Lung (tissue), 12 donors: ENCODE measurements around the gene UNC5C. TPM values are rescaled to one million over a fixed set of nuclear protein-coding genes. Genes with fewer than 3 reads are reported as not detected.

Source experiments
- ATAC-seq: fragments of 200-7000 bp; cut with Tn5 transposase; one replicate; pipeline ENCODE4 v1.9.1; 2020; ENCODE audit warnings: moderate number of reproducible peaks; ENCODE audit not compliant: insufficient read depth, low FRiP score
- DNase-seq, 3 donors: peaks; one replicate each; pipeline ENCODE4 v3.0.0-alpha.2; 2013 to 2017
- H3K27ac ChIP-seq, 2 donors: one replicate each; pipeline ENCODE4 v1.5.1; 2013; ENCODE audit warnings: mild to moderate bottlenecking in 2 of 2, moderate library complexity in 2 of 2, control low read depth in 1 of 2, inconsistent platforms in 1 of 2, low read depth in 1 of 2, low read length in 1 of 2
- H3K27me3 ChIP-seq, 3 donors: one replicate each; pipeline ENCODE4 v1.5.1; 2013; ENCODE audit warnings: low read length in 2 of 3; ENCODE audit not compliant: control insufficient read depth in 3 of 3, insufficient read depth in 3 of 3
- H3K36me3 ChIP-seq, 4 donors: one replicate each; pipeline ENCODE4 v1.5.1; 2013; ENCODE audit warnings: low read length in 4 of 4, mild to moderate bottlenecking in 1 of 4, moderate library complexity in 1 of 4; ENCODE audit not compliant: control insufficient read depth in 4 of 4, insufficient read depth in 4 of 4
- H3K4me1 ChIP-seq, 5 donors: one replicate each; pipeline ENCODE4 v1.5.1; 2013; ENCODE audit warnings: low read length in 5 of 5, mild to moderate bottlenecking in 2 of 5, moderate library complexity in 1 of 5; ENCODE audit not compliant: control insufficient read depth in 5 of 5, insufficient read depth in 5 of 5
- H3K4me3 ChIP-seq: one replicate; pipeline ENCODE4 v1.5.1; 2013; ENCODE audit warnings: mild to moderate bottlenecking, control low read depth, moderate library complexity
- H3K9ac ChIP-seq, 2 donors: one replicate each; pipeline ENCODE4 v1.5.1; 2013; ENCODE audit warnings: low read length in 2 of 2, control low read depth in 1 of 2; ENCODE audit not compliant: insufficient read depth in 1 of 2
- H3K9me3 ChIP-seq, 4 donors: one replicate each; pipeline ENCODE4 v1.5.1; 2013; ENCODE audit warnings: low read length in 3 of 4, mild to moderate bottlenecking in 1 of 4, moderate library complexity in 1 of 4; ENCODE audit not compliant: control insufficient read depth in 4 of 4, insufficient read depth in 3 of 4
- CTCF ChIP-seq: IDR thresholded peaks from 2 replicates; pipeline ENCODE4 v1.5.1; 2012; ENCODE audit warnings: mild to moderate bottlenecking; ENCODE audit errors: control extremely low read depth, extremely low read depth
- WGBS, 2 donors: extraction: QIAGEN DNeasy Blood & Tissue Kit; methylation state at CpG; one replicate each; pipeline ENCODE4 v1.1.7; 2013; 5-methylcytosine and 5-hydroxymethylcytosine counted together
- polyA plus RNA-seq, 2 donors: library from polyadenylated mRNA; stranded (reverse); fragments of 200-250 nt; gene quantifications; one replicate each; pipeline ENCODE4 v1.2.1, GENCODE V29; 2013
- total RNA-seq, 2 donors: library from RNA; depleted of rRNA in 1 of 2; stranded (reverse); fragments of >200 nt in 1 of 2; gene quantifications; one replicate each; pipeline ENCODE4 v1.2.1, GENCODE V29; 2014 to 2021
- donor health status: control.
- donor health status: control.
- donor health status: Bipolar disorder and iron deficiency.
- donor health status: healthy.
- donor health status: DM: yes; HTN: yes; CAD: no.

UNC5C gene
- total and polyA plus RNA-seq, 4 donors = 0.55 to 27.9 (median 3.8) TPM

DNA sequence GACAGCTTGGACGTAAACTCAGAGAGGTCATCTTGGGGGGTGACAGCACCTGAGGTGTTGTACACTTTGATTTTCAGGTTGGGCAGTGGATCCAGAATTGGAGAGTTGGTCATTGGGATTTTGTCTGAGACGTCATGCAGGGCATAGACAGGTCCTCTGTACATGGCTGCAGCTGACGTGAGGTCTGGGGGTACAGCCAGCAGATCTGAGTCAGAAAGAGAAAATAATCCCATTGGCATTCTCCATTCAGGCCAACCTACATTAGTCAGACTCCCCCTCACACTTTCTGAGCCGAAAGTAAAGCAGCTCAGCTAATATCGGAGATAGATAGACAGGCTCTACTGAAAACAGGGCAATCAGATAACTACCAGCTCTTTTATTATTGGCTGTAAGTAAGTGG is 329.7 kb downstream of the UNC5C start:
- DNase-seq (no peak), ATAC-seq (no peak)
- Histone ChIP-seq H3K4me3 (no peak overlapping the region), H3K27ac (no peak overlapping the region), H3K9ac (no peak overlapping the region), H3K9me3 (no peaks in the 10 kb centered on the region), H3K27me3 (no peaks in the 10 kb centered on the region), H3K4me1 (peaks cover 0 to 4% (median under 1%) of the 10 kb centered on the region in 5 donors), H3K36me3 (peaks cover 0 to 18% (median 2%) of the 10 kb centered on the region in 4 donors)
- WGBS, 2 donors = 94 to 96% methylated on average over 5 of the region's 5 CpGs
- no peak for TF ChIP-seq CTCF

DNA sequence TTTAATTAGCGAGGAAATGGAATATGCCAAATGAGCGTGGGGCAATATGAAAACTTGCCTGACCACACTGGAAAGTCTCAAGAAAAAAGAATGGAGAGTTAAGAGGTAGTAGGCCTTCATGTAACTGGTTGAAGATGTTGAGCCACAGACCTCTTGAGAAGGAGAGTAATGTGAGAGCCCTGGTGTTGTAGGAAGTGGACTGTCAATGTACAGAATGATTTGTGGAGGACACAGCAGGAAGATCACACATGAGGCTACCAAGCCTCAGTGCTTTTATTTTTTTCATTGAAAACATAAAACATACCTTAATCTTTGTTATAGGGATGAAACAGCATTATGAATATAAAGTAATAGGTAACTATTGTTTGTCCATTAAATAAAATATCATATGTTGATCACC is 331.6 kb downstream of the UNC5C start:
- TF ChIP-seq CTCF = no peak
- no peaks in the 10 kb centered on the region for H3K9me3 ChIP-seq
- DNase-seq = no peak
- WGBS, 2 donors = 67 to 81% methylated on average over 2 of the region's 2 CpGs
- H3K27me3 ChIP-seq = no peaks in the 10 kb centered on the region
- no peak overlapping the region for H3K4me3 ChIP-seq
- H3K4me1 ChIP-seq = peaks cover 0 to 13% (median 6%) of the 10 kb centered on the region in 5 donors
- H3K9ac ChIP-seq = no peak overlapping the region
- H3K27ac ChIP-seq = no peak overlapping the region
- no peak for ATAC-seq
- peaks cover 0 to 18% (median 5%) of the 10 kb centered on the region in 4 donors for H3K36me3 ChIP-seq

GRCh38 chr4:95216636-95217035 is 332.1 kb downstream of the UNC5C start:
- peaks cover 0 to 13% (median 6%) of the 10 kb centered on the region in 5 donors for H3K4me1 ChIP-seq
- no peak for TF ChIP-seq CTCF
- peaks cover 0 to 18% (median 5%) of the 10 kb centered on the region in 4 donors for H3K36me3 ChIP-seq
- DNase-seq (no peak), ATAC-seq (no peak)
- H3K27me3 ChIP-seq = no peaks in the 10 kb centered on the region
- H3K9ac ChIP-seq = no peak overlapping the region
- no peaks in the 10 kb centered on the region for H3K9me3 ChIP-seq
- no peak overlapping the region for H3K27ac ChIP-seq
- 69 to 87% methylated on average over 3 of the region's 3 CpGs for WGBS, 2 donors
- H3K4me3 ChIP-seq = no peak overlapping the region

DNA sequence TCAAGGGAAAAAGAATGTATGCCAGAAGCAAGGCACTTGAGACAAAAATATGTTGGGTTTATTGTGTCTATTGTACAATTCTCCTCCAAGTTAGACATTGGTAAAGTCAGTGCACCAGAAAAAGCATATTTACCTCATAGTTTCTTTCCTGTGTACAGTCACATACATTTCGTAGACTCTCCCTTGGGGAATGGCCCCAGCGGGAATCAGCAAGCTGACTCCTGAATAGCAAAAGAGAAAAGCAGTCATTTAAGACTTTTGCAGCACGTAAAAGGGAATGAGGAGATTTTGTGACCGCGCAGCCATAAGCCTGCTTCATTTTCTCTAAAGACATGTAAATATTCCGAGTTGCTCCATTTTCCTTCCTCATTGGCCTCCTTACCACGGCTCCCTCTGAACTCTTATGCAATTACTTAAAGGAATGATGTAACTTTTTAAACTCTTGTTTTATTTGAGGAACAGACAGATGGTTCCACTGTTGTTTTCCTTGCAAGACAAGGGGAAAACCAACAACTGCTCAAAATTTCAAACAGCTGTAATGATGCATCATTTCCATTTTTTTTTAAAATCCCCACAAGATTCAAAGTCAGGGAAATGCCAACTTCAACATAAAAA is 332.7 kb downstream of the UNC5C start:
- Histone ChIP-seq H3K9ac (no peak overlapping the region), H3K36me3 (peaks cover 0 to 18% (median 5%) of the 10 kb centered on the region in 4 donors), H3K4me1 (peaks cover 0 to 13% (median 6%) of the 10 kb centered on the region in 5 donors), H3K27ac (no peak overlapping the region), H3K27me3 (no peaks in the 10 kb centered on the region), H3K9me3 (no peaks in the 10 kb centered on the region), H3K4me3 (no peak overlapping the region)
- DNase-seq (peak in 2 of 3 donors; percentile 9 to 18), ATAC-seq (no peak)
- WGBS, 2 donors = 41 to 67% methylated on average over 7 of the region's 7 CpGs
- no peak for TF ChIP-seq CTCF
